Gastroesophageal sphincter (tissue), 4 donors: ENCODE data around the gene SLC52A3. TPM values are rescaled to one million over a fixed set of nuclear protein-coding genes. Genes with fewer than 3 reads are reported as not detected.

Experiments used
- ATAC-seq: fragments of 150-250 bp; one replicate; pipeline ENCODE4 v1.9.1; 2016; ENCODE audit warnings: mild to moderate bottlenecking, moderate library complexity
- H3K27ac ChIP-seq, 4 donors: fragments of 200-600 bp; sonication (generic) in 3 of 4; 1 replicate in 3 of 4; 2 replicates in 1 of 4; pipeline ENCODE4 v1.5.1; 2016 to 2019
- H3K27me3 ChIP-seq: fragments of 200-600 bp; sonication (generic); one replicate; pipeline ENCODE4 v1.5.1; 2019
- H3K36me3 ChIP-seq, 2 donors: fragments of 200-600 bp; sonication (generic); one replicate each; pipeline ENCODE4 v1.5.1; 2019; ENCODE audit warnings: control low read depth in 1 of 2
- H3K4me1 ChIP-seq, 3 donors: fragments of 200-600 bp; sonication (generic); 1 replicate in 2 of 3; 2 replicates in 1 of 3; pipeline ENCODE4 v1.5.1; 2016 to 2019; ENCODE audit warnings: control low read depth in 2 of 3
- H3K4me3 ChIP-seq, 2 donors: fragments of 200-600 bp; sonication (generic); one replicate each; pipeline ENCODE4 v1.5.1; 2019; ENCODE audit warnings: mild to moderate bottlenecking in 1 of 2, moderate library complexity in 1 of 2
- H3K9me3 ChIP-seq, 3 donors: fragments of 200-600 bp; sonication (generic); one replicate each; pipeline ENCODE4 v1.5.1; 2017 to 2019; ENCODE audit warnings: control low read depth in 2 of 3
- EP300 ChIP-seq: sonication (generic); formaldehyde crosslinking; IDR thresholded peaks from one replicate; pipeline ENCODE4 v1.6.1; 2017; ENCODE audit warnings: antibody characterized with exemption, mild to moderate bottlenecking
- POLR2A ChIP-seq, 2 donors: fragments of 450-650 bp; IDR thresholded peaks; one replicate each; pipeline ENCODE4 v1.6.1; 2017; ENCODE audit warnings: antibody characterized with exemption in 2 of 2, mild to moderate bottlenecking in 2 of 2, moderate library complexity in 1 of 2
- POLR2AphosphoS5 ChIP-seq: sonication (generic); formaldehyde crosslinking; IDR thresholded peaks from one replicate; pipeline ENCODE4 v1.6.1; 2017; ENCODE audit warnings: antibody characterized with exemption
- WGBS, 2 donors: methylation state at CpG; one replicate each; pipeline ENCODE4 v1.1.5; 2018; ENCODE audit warnings: low coverage in 1 of 2; 5-methylcytosine and 5-hydroxymethylcytosine counted together
- total RNA-seq, 4 donors: library from RNA; depleted of rRNA; stranded (reverse); fragments of >200 nt; gene quantifications; one replicate each; pipeline ENCODE4 v1.1.0, GENCODE V29; 2016
- TF ChIP-seq, protein P1 (sequence below), 4 experiments: fragments of 200-600 bp in 2 of 4; fragments of 450-650 bp in 2 of 4; sonication (generic) in 1 of 4; IDR thresholded peaks; one replicate each; pipeline ENCODE4 v1.5.1; 2017 to 2019; ENCODE audit warnings: antibody characterized with exemption in 4 of 4, mild to moderate bottlenecking in 2 of 4, moderate library complexity in 2 of 4

SLC52A3 gene
- total RNA-seq, 4 donors from 2014 or later: 0.31 to 1.7 (median 0.97) TPM

DNA sequence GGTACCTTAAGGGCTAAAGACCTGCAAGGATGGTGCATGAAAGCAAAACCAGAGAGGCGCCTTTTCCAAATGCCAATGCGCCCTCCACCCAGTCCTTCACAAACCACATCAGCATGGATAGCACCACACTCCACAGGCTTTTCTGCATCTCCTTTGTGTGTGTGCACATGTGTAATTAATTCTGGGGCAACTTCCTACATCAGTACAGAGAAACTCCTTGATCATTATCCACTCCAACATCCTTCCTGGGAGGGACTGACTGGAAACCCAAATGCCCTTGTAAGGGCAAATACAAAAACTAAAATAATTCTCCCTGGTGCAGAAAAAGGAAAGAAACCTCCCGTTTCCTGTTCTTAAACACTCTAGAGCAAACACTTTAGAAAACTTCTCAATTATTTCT, 10.8 kb downstream of the SLC52A3 start:
- H3K4me3 ChIP-seq: no peak overlapping the region
- H3K36me3 ChIP-seq: no peaks in the 10 kb centered on the region
- no peak for TF ChIP-seq POLR2AphosphoS5
- TF ChIP-seq, protein P1, sequence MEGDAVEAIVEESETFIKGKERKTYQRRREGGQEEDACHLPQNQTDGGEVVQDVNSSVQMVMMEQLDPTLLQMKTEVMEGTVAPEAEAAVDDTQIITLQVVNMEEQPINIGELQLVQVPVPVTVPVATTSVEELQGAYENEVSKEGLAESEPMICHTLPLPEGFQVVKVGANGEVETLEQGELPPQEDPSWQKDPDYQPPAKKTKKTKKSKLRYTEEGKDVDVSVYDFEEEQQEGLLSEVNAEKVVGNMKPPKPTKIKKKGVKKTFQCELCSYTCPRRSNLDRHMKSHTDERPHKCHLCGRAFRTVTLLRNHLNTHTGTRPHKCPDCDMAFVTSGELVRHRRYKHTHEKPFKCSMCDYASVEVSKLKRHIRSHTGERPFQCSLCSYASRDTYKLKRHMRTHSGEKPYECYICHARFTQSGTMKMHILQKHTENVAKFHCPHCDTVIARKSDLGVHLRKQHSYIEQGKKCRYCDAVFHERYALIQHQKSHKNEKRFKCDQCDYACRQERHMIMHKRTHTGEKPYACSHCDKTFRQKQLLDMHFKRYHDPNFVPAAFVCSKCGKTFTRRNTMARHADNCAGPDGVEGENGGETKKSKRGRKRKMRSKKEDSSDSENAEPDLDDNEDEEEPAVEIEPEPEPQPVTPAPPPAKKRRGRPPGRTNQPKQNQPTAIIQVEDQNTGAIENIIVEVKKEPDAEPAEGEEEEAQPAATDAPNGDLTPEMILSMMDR (IDR thresholded peaks at IDR 0.05): no peak
- no peak for TF ChIP-seq EP300
- no peak for TF ChIP-seq POLR2A (IDR thresholded peaks at IDR 0.05)
- WGBS, 2 donors: 52 to 61% methylated on average over 3 of the region's 3 CpGs
- no peak for ATAC-seq
- H3K4me1 ChIP-seq: no peaks in the 10 kb centered on the region
- H3K27me3 ChIP-seq: peaks cover 64% of the 10 kb centered on the region
- H3K9me3 ChIP-seq: no peaks in the 10 kb centered on the region
- no peak overlapping the region for H3K27ac ChIP-seq

DNA sequence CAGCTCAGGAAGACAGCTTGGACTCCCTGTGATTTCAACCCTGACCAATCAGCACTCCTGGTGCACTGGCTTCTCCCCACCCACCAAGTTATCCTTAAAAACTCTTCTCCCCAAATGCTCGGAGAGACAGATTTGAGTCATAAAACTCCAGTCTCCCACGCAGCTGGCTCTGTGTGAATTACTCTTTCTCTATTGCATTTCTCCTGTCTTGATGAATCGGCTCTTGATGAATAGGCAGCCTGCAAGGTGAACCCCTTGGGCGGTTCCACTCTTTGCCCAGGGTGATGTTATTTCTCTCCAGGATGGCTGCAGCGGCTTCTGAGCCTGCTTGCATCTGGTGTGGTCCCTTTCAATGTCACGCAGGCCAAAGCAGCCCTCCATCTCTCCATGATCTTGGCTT, 12.4 kb downstream of the SLC52A3 start:
- Histone ChIP-seq H3K4me3 (no peak overlapping the region), H3K27me3 (peaks cover 48% of the 10 kb centered on the region), H3K4me1 (no peaks in the 10 kb centered on the region), H3K9me3 (no peaks in the 10 kb centered on the region), H3K27ac (no peak overlapping the region), H3K36me3 (no peaks in the 10 kb centered on the region)
- 61 to 81% methylated on average over 2 to 6 of the region's 6 CpGs for WGBS, 2 donors
- TF ChIP-seq POLR2AphosphoS5 (no peak), EP300 (no peak)
- TF ChIP-seq, protein P1 (IDR thresholded peaks at IDR 0.05): no peak
- ATAC-seq: no peak

DNA sequence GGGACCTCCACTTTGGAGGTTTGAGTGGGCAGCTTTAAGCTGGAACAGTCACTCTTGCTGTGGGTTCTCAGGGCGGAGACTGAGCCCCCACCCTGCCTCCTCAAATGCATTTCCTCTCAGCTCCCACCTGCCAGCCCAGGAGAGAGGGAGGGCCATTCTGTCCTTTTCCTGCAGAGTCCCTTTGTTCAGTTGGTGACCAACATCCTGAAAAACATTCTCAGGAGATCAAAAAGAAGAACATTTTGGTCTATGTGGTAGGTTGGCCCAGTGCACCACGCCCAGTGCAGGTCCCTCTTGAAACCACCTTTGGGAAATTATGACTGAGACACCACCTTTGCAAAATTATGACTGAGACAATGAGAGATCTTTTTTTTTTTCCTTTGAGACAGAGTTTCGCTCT, 13.4 kb downstream of the SLC52A3 start:
- H3K4me1 ChIP-seq: no peaks in the 10 kb centered on the region
- ATAC-seq: no peak
- H3K27ac ChIP-seq: no peak overlapping the region
- H3K4me3 ChIP-seq: no peak overlapping the region
- H3K9me3 ChIP-seq: no peaks in the 10 kb centered on the region
- TF ChIP-seq, protein P1 (IDR thresholded peaks at IDR 0.05): no peak
- TF ChIP-seq POLR2AphosphoS5: no peak
- no peak for TF ChIP-seq POLR2A (IDR thresholded peaks at IDR 0.05)
- TF ChIP-seq EP300: no peak
- 58 to 92% methylated on average over 1 to 2 of the region's 3 CpGs for WGBS, 2 donors
- no peaks in the 10 kb centered on the region for H3K36me3 ChIP-seq
- peaks cover 38% of the 10 kb centered on the region for H3K27me3 ChIP-seq

DNA sequence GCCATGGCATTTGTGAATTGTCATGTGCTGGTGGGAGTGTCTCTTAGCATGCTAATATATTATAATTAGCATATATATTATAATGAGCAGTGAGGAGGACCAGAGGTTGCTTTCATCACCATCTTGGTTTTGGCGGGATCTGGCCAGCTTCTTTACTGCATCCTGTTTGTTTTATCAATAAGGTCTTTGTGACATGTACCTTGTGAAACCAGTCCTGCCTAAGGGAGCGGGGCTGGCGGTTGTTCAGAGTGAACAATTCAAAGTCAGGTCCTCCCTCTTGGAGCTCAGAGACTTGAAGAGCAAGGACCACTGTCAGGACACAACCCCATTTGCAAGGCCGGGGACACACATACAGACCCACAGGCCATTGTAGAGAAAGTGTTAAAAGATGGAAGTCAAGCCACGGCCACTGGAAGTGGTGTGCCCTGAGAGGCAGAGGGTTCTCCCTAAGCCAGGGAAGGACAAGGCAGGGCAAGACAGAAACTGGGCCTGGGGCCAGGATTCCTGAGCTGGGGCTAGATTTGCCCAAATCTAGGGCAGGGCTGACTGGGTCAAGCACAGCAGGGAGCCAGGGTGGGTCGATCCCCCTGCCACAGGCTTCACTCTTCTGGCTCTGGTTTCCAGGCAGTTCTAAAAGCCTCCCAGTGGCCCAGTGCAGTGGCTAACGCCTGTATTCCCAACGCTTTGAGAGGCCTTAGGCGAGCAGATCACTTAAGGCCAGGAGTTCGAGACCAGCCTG, 14.2 kb downstream of the SLC52A3 start:
- no peak overlapping the region for H3K27ac ChIP-seq
- TF ChIP-seq EP300: no peak
- TF ChIP-seq, protein P1 (IDR thresholded peaks at IDR 0.05): no peak
- TF ChIP-seq POLR2AphosphoS5: no peak
- TF ChIP-seq POLR2A (IDR thresholded peaks at IDR 0.05): no peak
- ATAC-seq: no peak
- WGBS, 2 donors: 66% methylated on average over 5 of the region's 10 CpGs; no CpG with 5 or more reads in 1 of the 2 donors
- H3K9me3 ChIP-seq: no peaks in the 10 kb centered on the region
- no peak overlapping the region for H3K4me3 ChIP-seq
- H3K4me1 ChIP-seq: no peaks in the 10 kb centered on the region
- H3K36me3 ChIP-seq: no peaks in the 10 kb centered on the region
- peaks cover 29% of the 10 kb centered on the region for H3K27me3 ChIP-seq

DNA sequence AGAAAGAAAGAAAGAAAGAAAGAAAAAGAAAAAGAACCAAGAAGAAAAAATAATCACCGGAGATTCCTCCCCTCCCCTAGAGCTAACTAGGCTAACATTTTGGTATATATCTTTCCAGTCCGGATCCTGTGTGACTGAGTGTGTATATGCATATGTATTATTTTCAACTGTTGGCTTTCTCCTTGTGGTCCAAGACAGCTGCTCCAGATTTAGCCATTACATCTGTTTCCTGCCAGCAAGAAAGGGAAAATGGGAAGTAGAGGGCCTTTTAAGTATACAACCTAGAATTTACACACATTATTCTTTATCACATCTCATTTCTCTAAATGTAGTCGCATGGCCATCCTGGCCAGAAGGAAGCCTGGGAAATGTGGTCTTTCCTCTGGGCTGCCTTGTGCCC, 15.2 kb downstream of the SLC52A3 start:
- no peaks in the 10 kb centered on the region for H3K4me1 ChIP-seq

More for the DNA sequence above, 15.2 kb downstream of the SLC52A3 start:
- TF ChIP-seq, protein P1 (IDR thresholded peaks at IDR 0.05): no peak
- TF ChIP-seq EP300: no peak
- no peaks in the 10 kb centered on the region for H3K9me3 ChIP-seq
- no peaks in the 10 kb centered on the region for H3K36me3 ChIP-seq
- 21 to 32% methylated on average over 3 of the region's 3 CpGs for WGBS, 2 donors
- H3K4me3 ChIP-seq: no peak overlapping the region
- no peak for ATAC-seq
- no peak overlapping the region for H3K27ac ChIP-seq
- peaks cover 28% of the 10 kb centered on the region for H3K27me3 ChIP-seq
